Measurements from ENCODE around the gene UBR3.
A peak's percentile ranks its signal among the peaks of the same experiment; 100 is the strongest.

The UBR3 gene

DNA sequence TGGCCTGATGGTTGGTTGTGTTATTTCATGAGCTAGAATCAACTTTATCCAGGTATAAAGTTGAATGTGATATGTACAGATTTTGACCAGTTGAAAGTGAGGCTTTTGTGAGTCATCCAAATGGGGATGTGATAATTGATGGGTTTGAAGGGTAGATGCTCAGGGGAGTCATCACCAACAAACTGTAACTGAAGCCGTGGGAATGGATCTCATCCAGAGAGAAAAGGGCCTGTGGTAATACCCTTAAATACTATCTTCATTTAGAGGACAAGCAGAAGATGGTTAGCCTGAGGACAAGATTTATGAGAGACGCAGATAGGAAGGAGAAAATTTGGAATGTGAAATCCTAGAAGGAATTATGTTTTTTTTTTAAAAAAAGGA is 260.1 kb downstream of the UBR3 start:
- H3K36me3 ChIP-seq (ENCODE audit: control insufficient read depth in 2 of 2, insufficient read depth in 1 of 2, low read length in 2 of 2): peaks cover 0 to 7% of the 10 kb centered on the region in 2 experiments; a peak in 1 of 3 replicates
- TF ChIP-seq ZNF791 (tag by site-specific recombination; IDR thresholded peaks at IDR 0.05) (no peak), SP7 (tag by site-specific recombination; IDR thresholded peaks at IDR 0.05) (peak; percentile 83)
- H3K27ac ChIP-seq (ENCODE audit: extremely low read depth, low read depth, low read length): no peak overlapping the region
- H3K9me3 ChIP-seq (ENCODE audit: control insufficient read depth, insufficient read depth, low read depth, low read length): no peaks in the 10 kb centered on the region
- ChIA-PET POLR2A (no interaction called here), CTCF (no interaction called here)
- no peak overlapping the region for H3K4me3 ChIP-seq (ENCODE audit: low read depth, low read length)
- no peaks in the 10 kb centered on the region for H3K4me1 ChIP-seq (ENCODE audit: control insufficient read depth, insufficient read depth, low read length)

DNA sequence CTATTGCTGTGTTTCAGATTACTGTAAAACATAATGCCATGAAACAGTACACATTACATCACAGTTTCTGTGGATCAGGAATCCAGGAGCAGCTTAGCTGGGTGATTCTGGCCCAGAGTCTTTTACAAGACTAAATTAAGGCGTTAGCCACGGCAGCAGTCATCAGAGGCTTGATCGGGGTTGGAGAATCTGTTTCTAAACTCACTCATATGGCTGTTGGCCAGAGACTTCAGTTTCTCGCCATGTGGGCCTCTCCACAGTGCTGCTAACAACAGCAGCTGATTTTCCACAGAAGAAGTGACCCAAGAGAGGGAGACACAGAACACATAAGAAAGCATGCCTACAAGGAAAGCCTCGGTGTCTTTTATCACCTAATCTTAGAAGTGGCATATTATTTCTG is 261.5 kb downstream of the UBR3 start:
- no peaks in the 10 kb centered on the region for H3K4me1 ChIP-seq (ENCODE audit: control insufficient read depth, insufficient read depth, low read length)
- H3K9me3 ChIP-seq (ENCODE audit: control insufficient read depth, insufficient read depth, low read depth, low read length): no peaks in the 10 kb centered on the region
- H3K36me3 ChIP-seq (ENCODE audit: control insufficient read depth in 2 of 2, insufficient read depth in 1 of 2, low read length in 2 of 2): peaks cover 0 to 3% of the 10 kb centered on the region in 2 experiments; a peak in 1 of 3 replicates
- no peak for TF ChIP-seq ZNF426 (tag by site-specific recombination; IDR thresholded peaks at IDR 0.05)
- CTCF ChIA-PET: interaction anchor here (1.0 kb wide), 1 partner anchor 9 kb away, joined by 4 read pairs; no protein-coding TSS in a partner anchor
- POLR2A ChIA-PET: no interaction called here
- H3K4me3 ChIP-seq (ENCODE audit: low read depth, low read length): no peak overlapping the region
- H3K27ac ChIP-seq (ENCODE audit: extremely low read depth, low read depth, low read length): no peak overlapping the region

DNA sequence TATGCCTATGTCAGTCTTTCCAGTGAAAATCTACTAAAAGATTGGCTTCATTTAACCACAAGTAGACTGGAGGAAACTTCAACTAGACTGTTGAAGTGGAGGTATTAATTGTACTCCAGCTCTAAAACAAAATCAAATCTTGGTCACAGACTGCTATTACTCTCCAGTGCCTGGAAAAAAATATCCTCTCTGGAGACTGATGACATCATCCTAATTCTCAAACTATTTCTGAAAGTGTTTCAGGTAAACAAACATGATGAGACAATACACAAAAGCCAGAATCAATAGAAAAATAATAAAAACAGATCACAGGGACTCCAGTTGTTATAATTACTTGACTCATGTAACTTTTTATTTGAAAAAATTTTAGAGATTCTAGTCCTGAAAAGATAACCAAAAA is 263.0 kb downstream of the UBR3 start:
- TF ChIP-seq, protein P1, sequence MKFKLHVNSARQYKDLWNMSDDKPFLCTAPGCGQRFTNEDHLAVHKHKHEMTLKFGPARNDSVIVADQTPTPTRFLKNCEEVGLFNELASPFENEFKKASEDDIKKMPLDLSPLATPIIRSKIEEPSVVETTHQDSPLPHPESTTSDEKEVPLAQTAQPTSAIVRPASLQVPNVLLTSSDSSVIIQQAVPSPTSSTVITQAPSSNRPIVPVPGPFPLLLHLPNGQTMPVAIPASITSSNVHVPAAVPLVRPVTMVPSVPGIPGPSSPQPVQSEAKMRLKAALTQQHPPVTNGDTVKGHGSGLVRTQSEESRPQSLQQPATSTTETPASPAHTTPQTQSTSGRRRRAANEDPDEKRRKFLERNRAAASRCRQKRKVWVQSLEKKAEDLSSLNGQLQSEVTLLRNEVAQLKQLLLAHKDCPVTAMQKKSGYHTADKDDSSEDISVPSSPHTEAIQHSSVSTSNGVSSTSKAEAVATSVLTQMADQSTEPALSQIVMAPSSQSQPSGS (tag by site-specific recombination; IDR thresholded peaks at IDR 0.05; ENCODE audit: low read depth): peak; percentile 79
- TF ChIP-seq ZNF423 (tag by site-specific recombination; IDR thresholded peaks at IDR 0.05) (no peak), ZNF629 (tag by site-specific recombination; IDR thresholded peaks at IDR 0.05) (0 out of 2 replicates have a peak, but pooled peaks have one; percentile 22)
- Histone ChIP-seq H3K9me3 (ENCODE audit: control insufficient read depth, insufficient read depth, low read depth, low read length) (no peaks in the 10 kb centered on the region), H3K27ac (ENCODE audit: extremely low read depth, low read depth, low read length) (no peak overlapping the region), H3K36me3 (ENCODE audit: control insufficient read depth in 2 of 2, insufficient read depth in 1 of 2, low read length in 2 of 2) (no peaks in the 10 kb centered on the region), H3K4me1 (ENCODE audit: control insufficient read depth, insufficient read depth, low read length) (no peaks in the 10 kb centered on the region), H3K4me3 (ENCODE audit: low read depth, low read length) (no peak overlapping the region)
- CTCF ChIA-PET: no interaction called here
- POLR2A ChIA-PET: no interaction called here

DNA sequence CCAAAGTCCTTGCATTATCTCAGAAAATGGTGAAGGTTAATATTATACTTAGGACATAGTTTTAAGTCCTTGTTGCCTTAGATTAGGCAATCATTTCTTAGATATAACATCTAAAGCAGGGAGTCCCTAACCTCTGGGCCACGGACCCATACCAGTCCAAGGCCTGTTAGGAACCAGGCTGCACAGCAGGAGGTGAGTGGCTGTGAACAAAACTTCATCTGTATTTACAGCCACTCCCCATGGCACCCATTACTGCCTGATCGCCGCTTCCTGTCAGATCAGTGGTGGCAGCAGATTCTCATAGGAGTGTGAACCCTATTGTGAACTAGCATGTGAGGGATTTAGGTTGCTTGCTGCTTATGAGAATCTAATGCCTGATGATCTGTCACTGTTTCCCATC is 264.2 kb downstream of the UBR3 start:
- no peaks in the 10 kb centered on the region for H3K36me3 ChIP-seq (ENCODE audit: control insufficient read depth in 2 of 2, insufficient read depth in 1 of 2, low read length in 2 of 2)
- TF ChIP-seq, protein P2, sequence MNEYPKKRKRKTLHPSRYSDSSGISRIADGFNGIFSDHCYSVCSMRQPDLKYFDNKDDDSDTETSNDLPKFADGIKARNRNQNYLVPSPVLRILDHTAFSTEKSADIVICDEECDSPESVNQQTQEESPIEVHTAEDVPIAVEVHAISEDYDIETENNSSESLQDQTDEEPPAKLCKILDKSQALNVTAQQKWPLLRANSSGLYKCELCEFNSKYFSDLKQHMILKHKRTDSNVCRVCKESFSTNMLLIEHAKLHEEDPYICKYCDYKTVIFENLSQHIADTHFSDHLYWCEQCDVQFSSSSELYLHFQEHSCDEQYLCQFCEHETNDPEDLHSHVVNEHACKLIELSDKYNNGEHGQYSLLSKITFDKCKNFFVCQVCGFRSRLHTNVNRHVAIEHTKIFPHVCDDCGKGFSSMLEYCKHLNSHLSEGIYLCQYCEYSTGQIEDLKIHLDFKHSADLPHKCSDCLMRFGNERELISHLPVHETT (tag by site-specific recombination; IDR thresholded peaks at IDR 0.05): no peak
- TF ChIP-seq ZNF610 (tag by site-specific recombination; IDR thresholded peaks at IDR 0.05; ENCODE audit: borderline replicate concordance): peak; percentile 67; the same call in 1 of the 2 replicates
- ChIA-PET POLR2A (no interaction called here), CTCF (no interaction called here)
- no peaks in the 10 kb centered on the region for H3K4me1 ChIP-seq (ENCODE audit: control insufficient read depth, insufficient read depth, low read length)
- no peak overlapping the region for H3K4me3 ChIP-seq (ENCODE audit: low read depth, low read length)
- H3K9me3 ChIP-seq (ENCODE audit: control insufficient read depth, insufficient read depth, low read depth, low read length): no peaks in the 10 kb centered on the region
- no peak overlapping the region for H3K27ac ChIP-seq (ENCODE audit: extremely low read depth, low read depth, low read length)

DNA sequence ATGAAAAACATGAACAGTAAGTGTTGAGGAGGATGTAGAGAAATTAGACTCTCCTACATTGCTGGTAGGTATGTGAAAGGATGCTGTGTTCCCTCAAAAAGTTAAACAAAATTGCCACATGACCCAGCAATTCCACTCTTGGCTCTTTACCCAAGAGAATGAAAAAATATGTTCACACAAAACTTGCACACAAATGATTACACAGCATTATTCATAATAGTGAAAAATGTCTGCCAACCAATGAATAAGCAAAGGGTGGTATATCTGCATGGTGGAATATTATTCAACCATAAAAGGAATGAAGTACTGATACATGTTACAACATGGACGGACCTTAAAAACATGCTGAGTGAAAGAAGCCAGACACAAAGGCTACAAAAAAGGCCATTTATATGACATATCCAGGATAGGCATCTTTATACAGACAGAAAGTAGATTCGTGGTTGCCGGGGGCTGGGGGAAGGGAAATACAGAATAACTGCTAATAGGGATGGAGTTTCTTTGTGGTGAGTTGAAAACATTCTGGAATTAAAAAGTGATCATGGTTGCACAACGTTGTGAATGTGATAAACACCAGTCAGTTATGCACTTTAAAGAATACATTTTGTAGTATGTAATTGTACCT is 265.3 kb downstream of the UBR3 start:
- ChIA-PET CTCF (no interaction called here), POLR2A (no interaction called here)

More for the DNA sequence above, 265.3 kb downstream of the UBR3 start:
- H3K4me3 ChIP-seq (ENCODE audit: low read depth, low read length): no peak overlapping the region
- no peaks in the 10 kb centered on the region for H3K9me3 ChIP-seq (ENCODE audit: control insufficient read depth, insufficient read depth, low read depth, low read length)
- H3K27ac ChIP-seq (ENCODE audit: extremely low read depth, low read depth, low read length): no peak overlapping the region
- TF ChIP-seq ZNF561 (tag by site-specific recombination; IDR thresholded peaks at IDR 0.05; ENCODE audit: borderline replicate concordance): no peak
- peak; percentile 40; the same call in 1 of the 2 replicates for TF ChIP-seq ZNF140 (tag by site-specific recombination; IDR thresholded peaks at IDR 0.05)
- TF ChIP-seq, protein P2 (tag by site-specific recombination; IDR thresholded peaks at IDR 0.05): no peak
- no peaks in the 10 kb centered on the region for H3K36me3 ChIP-seq (ENCODE audit: control insufficient read depth in 2 of 2, insufficient read depth in 1 of 2, low read length in 2 of 2)
- H3K4me1 ChIP-seq (ENCODE audit: control insufficient read depth, insufficient read depth, low read length): no peaks in the 10 kb centered on the region
